Activated CD4-positive, CD25-positive, alpha-beta regulatory T cell treated with anti-CD3 and anti-CD28 coated beads, Interleukin-2, amount 50 U/mL, for 72 hours (primary cell): ENCODE results near the gene TRABD2B.

Experiments used
- DNase-seq: peaks from one replicate; pipeline ENCODE4 v3.0.0; 2021

The TRABD2B gene

DNA sequence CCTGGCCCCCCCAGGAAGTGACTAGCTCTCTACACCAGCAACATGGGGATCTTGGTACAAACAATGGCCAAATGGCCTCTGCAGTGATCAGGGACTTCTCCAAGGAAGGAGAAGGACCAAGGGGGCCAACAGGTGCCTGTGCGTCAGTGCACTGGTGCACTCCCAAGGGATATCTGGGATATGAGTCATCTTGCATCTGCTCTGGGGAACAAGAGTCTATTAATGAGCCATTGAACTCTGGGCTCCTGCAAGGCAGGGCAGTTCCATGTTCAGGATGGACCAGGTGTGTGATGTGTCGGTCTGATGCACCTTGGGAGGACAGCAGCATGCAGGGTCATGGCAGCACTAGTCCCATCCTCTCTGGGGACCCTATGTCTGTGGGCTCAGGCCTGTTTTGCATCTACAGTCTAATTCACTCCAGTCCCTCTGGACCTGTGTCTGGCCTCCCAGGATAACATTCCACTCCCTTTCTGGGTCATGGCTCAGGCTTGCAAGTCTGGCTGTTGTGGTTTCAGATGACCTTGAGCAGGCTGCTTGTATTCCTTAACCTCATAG lies 125.3 kb downstream of the TRABD2B start:
- DNase-seq = no peak

DNA sequence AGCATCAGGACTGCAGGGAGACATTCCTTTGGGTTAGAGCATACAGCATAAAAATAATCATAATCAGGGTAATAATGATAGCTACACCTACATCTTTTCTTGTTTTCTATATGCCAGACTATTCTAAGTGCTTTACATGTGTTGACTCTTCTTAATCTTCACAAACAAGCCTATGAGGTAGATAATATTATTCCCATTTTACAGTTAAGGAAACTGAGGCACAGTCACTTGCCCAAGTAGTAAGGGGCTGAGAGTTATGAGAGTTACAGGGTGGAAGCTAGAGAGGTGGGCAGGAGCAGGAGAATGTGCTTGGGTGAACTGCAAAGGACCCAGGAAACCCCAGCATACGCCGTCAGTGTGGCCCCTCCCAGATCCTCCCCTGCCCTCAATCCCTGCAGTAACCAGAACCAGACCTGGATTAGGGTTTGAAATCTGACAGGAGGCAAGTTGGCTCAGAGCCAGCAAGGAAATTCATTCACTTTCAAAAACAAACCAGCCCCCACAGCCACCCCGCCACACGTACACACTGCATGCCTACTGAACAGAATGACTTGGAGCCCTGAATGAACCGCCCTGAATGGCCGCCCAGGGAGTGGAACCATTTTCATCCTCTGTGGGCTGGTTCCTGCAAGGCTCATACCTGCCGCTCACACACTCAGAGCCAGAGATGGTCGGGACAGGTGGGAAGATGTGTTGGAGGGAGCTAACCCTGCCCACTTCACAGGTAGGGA lies 126.1 kb downstream of the TRABD2B start:
- no peak for DNase-seq

- DNase-seq = no peak
Measured at GRCh38 chr1:47870480-47870879, 126.7 kb downstream of the TRABD2B start.

DNA sequence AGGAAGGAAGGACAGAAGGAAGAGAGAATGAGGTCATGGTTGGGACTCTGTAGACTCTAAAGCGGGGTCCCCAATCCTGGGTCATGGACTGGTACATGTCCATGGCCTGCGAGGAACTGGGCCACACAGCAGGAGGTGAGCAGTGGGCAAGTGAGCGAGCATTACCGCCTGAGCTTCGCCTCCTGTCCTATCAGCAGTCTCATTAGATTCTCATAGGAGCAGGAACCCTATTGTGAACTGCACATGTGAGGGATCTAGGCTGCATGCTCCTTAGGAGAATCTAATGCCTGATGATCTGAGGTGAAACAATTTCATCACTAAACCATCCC lies 128.9 kb downstream of the TRABD2B start:
- DNase-seq = no peak

- DNase-seq = no peak
Measured at GRCh38 chr1:47867438-47868347, 129.5 kb downstream of the TRABD2B start.

- no peak for DNase-seq
Measured at GRCh38 chr1:47866601-47867437, 130.4 kb downstream of the TRABD2B start.

DNA sequence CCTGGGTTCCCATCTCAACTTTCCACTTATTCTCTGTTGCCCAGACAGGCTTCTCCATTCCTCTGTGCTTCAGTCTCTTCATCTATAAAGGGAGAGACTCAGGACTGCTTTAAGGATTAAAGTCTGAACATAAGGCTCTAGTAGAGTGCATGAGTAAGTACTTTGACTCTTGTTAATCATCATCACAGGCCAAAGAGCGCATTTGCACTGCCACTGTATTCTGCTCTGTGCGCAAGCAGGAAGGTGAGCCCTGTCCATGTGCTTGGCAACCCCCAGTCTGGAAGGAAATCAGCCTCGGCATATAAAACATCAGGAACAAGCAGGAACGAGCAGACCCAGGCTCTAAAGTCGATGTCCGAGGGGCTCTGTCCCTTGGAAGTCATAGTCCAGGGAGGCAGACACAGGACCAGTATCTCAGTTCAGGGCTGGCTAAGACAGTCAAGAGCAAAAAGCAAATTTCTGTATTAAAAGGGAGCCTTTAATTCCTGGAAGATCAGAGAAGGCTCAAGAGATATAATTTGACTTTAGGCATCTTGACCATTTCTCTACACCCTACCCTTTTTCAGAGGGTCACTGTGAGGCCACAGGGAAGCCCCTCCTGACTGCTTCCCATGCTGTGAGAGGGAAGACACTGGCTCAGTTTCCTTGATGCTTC lies 131.2 kb downstream of the TRABD2B start:
- no peak for DNase-seq

GRCh38 chr1:47859092-47859743 lies 138.0 kb downstream of the TRABD2B start:
- no peak for DNase-seq

- DNase-seq = no peak
Measured at GRCh38 chr1:47856996-47857395, 140.2 kb downstream of the TRABD2B start.

DNA sequence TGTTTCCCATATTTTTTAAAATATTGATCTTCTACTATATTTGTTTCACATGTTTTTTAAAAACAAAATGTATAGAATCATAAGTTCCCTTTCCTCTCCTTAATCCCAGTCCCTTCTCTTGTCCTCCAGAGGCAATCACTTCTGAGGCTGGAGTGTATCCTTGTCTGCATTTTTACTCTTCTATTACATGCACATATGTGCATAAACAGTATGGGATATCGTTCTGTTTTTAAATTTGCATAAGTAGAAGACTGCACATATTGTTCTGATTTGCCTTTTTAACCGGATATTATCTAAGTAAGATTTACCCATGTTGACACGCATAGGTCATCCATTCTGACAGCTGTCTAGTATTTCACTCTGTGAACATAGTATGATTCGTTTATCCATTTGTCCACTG lies 142.0 kb downstream of the TRABD2B start:
- no peak for DNase-seq

DNA sequence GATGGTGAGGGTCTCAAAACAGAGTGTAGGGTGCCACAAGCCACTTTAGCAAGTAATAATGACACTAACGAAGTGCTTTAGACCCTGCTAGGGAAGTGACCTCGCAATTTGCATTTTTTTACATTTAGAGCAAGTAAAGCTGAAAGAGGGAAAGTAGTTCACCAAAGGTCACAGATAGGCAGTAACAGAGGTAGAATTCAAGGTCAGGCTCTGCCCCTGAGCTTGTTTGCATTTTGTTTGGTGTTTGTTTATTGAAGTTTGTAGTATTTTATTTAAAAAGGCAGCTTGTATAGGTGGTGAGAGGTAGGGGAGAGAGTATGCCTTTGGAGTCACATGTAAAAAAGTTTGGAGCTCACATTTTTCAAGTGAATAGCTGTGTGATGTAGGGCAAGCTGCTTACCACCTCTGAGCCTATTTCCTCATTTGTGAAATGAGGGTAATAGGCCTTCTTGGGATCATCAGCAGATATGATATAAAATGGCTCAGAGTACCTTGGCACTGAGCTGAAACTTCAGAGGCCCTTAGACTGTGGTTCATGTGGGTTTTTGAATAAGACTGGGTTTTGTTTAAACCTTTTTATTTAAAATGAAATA lies 142.5 kb downstream of the TRABD2B start:
- DNase-seq = no peak

GRCh38 chr1:47853852-47854251 lies 143.3 kb downstream of the TRABD2B start:
- no peak for DNase-seq

DNA sequence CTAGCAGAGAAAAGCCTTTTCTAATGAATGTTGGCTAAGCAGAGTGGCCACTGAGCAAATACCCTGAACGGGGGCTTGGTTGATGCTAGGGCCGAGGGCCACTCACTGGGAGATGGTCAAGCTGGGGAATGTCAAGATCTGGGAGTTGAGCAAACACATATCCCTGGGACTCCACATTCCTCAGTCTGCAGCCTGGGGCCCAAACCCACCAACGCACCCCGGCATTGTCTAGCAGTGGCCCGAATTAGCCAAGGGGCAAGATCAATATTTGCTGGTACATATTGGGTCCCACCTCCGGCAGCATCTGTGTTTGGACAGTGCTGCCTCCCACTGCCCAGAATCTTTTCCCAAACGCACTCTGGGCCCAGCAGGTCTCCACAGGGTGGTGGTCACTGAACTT lies 144.1 kb downstream of the TRABD2B start:
- no peak for DNase-seq

GRCh38 chr1:47852006-47852718 lies 145.0 kb downstream of the TRABD2B start:
- DNase-seq = no peak

DNA sequence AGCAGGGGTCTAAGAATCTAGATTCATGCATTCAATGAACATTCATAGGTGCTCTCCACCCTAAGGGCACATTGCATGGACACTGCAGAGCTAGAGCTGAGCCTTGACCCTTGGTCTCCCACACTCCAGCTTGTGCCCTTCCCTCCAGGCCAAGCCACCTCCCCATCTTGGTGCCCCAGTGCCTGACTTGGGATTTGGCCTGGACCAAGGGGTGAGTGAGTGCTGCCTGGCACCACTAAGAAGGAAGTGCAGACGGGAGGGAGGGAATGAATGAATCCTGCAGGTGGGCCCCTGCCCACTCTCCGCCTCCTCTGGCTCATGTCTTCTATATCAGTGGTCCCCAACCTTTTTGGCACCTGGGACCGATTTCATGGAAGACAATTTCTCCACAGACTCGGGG lies 146.7 kb downstream of the TRABD2B start:
- DNase-seq = no peak

DNA sequence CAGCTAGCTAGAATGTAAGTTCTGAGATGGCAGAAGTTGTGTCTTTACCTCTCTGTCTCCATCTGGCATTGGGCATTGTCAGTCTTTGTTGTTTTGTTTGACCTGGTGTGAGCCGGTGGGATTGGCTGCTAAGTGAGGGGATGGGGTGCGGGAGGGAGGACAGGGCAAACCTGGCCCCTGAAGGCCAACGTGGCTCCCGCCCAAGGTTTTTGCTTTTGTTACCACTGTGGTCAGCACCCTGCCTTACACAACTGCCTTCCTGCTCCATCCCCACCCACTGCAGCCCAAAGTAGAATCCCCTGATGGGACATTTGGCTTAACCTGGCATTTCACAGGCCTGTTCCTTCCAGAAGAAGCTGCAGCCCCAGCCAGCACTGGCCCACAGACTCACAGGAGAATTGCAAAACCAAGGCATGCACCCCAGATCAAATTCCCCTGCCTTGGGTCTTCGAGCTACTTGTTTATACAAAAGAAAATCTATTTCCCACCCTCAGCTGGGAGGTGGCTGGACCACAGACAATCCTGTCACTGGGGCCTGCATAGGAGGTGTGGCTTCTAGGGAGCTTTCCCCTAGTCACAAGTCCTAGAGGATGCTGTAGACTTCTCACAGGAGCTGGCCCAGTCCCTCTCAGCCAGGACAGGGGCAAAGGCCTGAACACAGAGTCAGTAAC lies 147.5 kb downstream of the TRABD2B start:
- no peak for DNase-seq

DNA sequence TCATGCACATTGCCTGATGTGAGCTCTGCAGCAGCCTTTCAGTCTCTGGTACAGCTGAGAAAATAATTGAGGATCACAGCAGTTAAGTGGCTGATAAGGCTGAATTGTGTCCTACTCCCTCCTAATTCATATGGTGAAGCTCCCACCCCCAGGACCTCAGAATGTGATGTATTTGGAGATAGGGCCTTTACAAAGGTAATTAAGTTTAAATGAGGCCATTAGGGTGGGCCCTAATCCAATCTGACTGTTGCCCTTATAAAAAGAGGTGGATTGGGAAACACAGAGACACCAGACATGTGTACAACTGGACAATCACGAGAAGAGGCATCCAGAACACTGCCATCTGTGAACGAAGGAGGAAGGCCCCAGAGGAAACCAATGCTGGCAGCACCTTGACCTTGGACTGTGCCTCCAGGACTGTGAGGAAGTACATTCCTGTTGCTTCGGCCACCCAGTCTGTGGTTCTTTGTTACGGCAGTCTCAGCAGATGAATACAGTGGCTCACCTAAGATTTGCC lies 148.1 kb downstream of the TRABD2B start:
- no peak for DNase-seq

- DNase-seq = no peak
Measured at GRCh38 chr1:47847763-47848162, 149.4 kb downstream of the TRABD2B start.

- DNase-seq = no peak
Measured at GRCh38 chr1:47844558-47844955, 152.6 kb downstream of the TRABD2B start.
